Neural cell (in vitro differentiated cells): Measurements from ENCODE around the gene SLC26A11. TPM values are rescaled to one million over a fixed set of nuclear protein-coding genes. Genes with fewer than 3 reads are reported as not detected.

Experiments
- H2AFZ ChIP-seq: fragments of 200-600, 300-800 bp; sonication (generic), shearing (Covaris generic); 2 replicates; pipeline ENCODE4 v1.6.0; 2014; ENCODE audit warnings: low read depth, mild to moderate bottlenecking, antibody characterized with exemption, low read length, moderate library complexity
- H3F3A ChIP-seq: fragments of 200-600 bp; shearing (Covaris generic); 2 replicates; pipeline ENCODE4 v1.6.1; 2016; ENCODE audit warnings: mild to moderate bottlenecking, moderate library complexity, mixed read lengths, antibody characterized with exemption, low read length; ENCODE audit not compliant: insufficient read depth, poor library complexity, severe bottlenecking
- H3K27ac ChIP-seq: fragments of 200-600, 300-800 bp; sonication (generic), shearing (Covaris generic); 2 replicates; pipeline ENCODE4 v1.5.1; 2014; ENCODE audit warnings: mild to moderate bottlenecking, low read length, moderate library complexity
- H3K27me3 ChIP-seq: fragments of 300-800, 200-600 bp; sonication (generic), shearing (Covaris generic); 2 replicates; pipeline ENCODE4 v1.6.0; 2014; ENCODE audit warnings: mild to moderate bottlenecking, low read depth, low read length, moderate library complexity; ENCODE audit not compliant: insufficient read depth
- H3K36me3 ChIP-seq: fragments of 300-800, 200-600 bp; sonication (generic), shearing (Covaris generic); 2 replicates; pipeline ENCODE4 v1.5.1; 2014; ENCODE audit warnings: mild to moderate bottlenecking, antibody characterized with exemption, low read length, moderate library complexity; ENCODE audit not compliant: insufficient read depth
- H3K4me2 ChIP-seq: fragments of 300-800, 200-600 bp; sonication (generic), shearing (Covaris generic); 2 replicates; pipeline ENCODE4 v1.6.0; 2014; ENCODE audit warnings: mild to moderate bottlenecking, low read length
- H3K4me3 ChIP-seq: fragments of 300-800, 200-600 bp; sonication (generic), shearing (Covaris generic); 2 replicates; pipeline ENCODE4 v1.5.1; 2014; ENCODE audit warnings: mild to moderate bottlenecking, low read length, moderate library complexity
- H3K79me2 ChIP-seq: fragments of 200-600 bp; shearing (Covaris generic); replicated peaks from 2 replicates; pipeline ENCODE4 v1.6.0; 2014; ENCODE audit warnings: mild to moderate bottlenecking, low read length, moderate library complexity; ENCODE audit not compliant: insufficient read depth
- H3K9ac ChIP-seq: fragments of 300-800, 200-600 bp; sonication (generic), shearing (Covaris generic); 2 replicates; pipeline ENCODE4 v1.6.1; 2016; ENCODE audit warnings: mild to moderate bottlenecking, low read length, mixed read lengths
- H3K9me2 ChIP-seq: fragments of 200-600 bp; shearing (Covaris generic); 2 replicates; pipeline ENCODE4 v1.6.1; 2016; ENCODE audit warnings: mild to moderate bottlenecking, low read length, mixed read lengths; ENCODE audit not compliant: insufficient read depth
- H3K9me3 ChIP-seq: fragments of 200-600, 300-800 bp; sonication (generic), shearing (Covaris generic); 2 replicates; pipeline ENCODE4 v1.6.1; 2016; ENCODE audit warnings: mild to moderate bottlenecking, mixed run types, low read length, moderate library complexity, mixed read lengths
- H4K20me1 ChIP-seq: fragments of 200-600 bp; shearing (Covaris generic); 2 replicates; pipeline ENCODE4 v1.6.1; 2016; ENCODE audit warnings: mild to moderate bottlenecking, mixed run types; ENCODE audit not compliant: insufficient read depth
- EP300 ChIP-seq: fragments of 450-650 bp; conservative IDR thresholded peaks from 2 replicates; pipeline ENCODE4 v1.6.1; 2014; ENCODE audit warnings: antibody characterized with exemption, mild to moderate bottlenecking, moderate library complexity; ENCODE audit not compliant: poor library complexity, severe bottlenecking
- EZH2 ChIP-seq: fragments of 200-600, 300-800 bp; shearing (Covaris generic), sonication (generic); IDR thresholded peaks from 2 replicates; pipeline ENCODE4 v1.6.1; 2014; ENCODE audit warnings: antibody characterized with exemption, low read length, borderline replicate concordance, mild to moderate bottlenecking; ENCODE audit not compliant: insufficient read depth, poor library complexity, severe bottlenecking
- MXI1 ChIP-seq: fragments of 450-650 bp; conservative IDR thresholded peaks from 2 replicates; pipeline ENCODE4 v1.6.1; 2014; ENCODE audit warnings: antibody characterized with exemption, mild to moderate bottlenecking; ENCODE audit not compliant: poor library complexity, severe bottlenecking
- POLR2AphosphoS5 ChIP-seq: IDR thresholded peaks from 2 replicates; pipeline ENCODE4 v1.6.1; 2012
- RAD21 ChIP-seq: fragments of 450-650 bp; conservative IDR thresholded peaks from 2 replicates; pipeline ENCODE4 v1.6.1; 2014; ENCODE audit warnings: antibody characterized with exemption, mild to moderate bottlenecking, moderate library complexity
- REST ChIP-seq: IDR thresholded peaks from 2 replicates; pipeline ENCODE4 v1.6.1; 2012; ENCODE audit warnings: borderline replicate concordance
- SMC3 ChIP-seq: fragments of 450-650 bp; conservative IDR thresholded peaks from 2 replicates; pipeline ENCODE4 v1.6.1; 2014; ENCODE audit warnings: antibody characterized with exemption, mild to moderate bottlenecking, moderate library complexity; ENCODE audit not compliant: poor library complexity
- TAF1 ChIP-seq: IDR thresholded peaks from 2 replicates; pipeline ENCODE4 v1.6.1; 2012; ENCODE audit warnings: low read depth
- polyA plus RNA-seq: library from polyadenylated mRNA; depleted of rRNA; stranded (reverse); fragments of >200 nt; gene quantifications from 2 replicates; pipeline ENCODE4 v1.2.3, GENCODE V29; 2014
- TF ChIP-seq, protein P1 (sequence below): fragments of 450-650 bp; IDR thresholded peaks from 2 replicates; pipeline ENCODE4 v1.5.1; 2014; ENCODE audit warnings: antibody characterized with exemption, mild to moderate bottlenecking, moderate library complexity; ENCODE audit not compliant: poor library complexity, severe bottlenecking

SLC26A11 gene
- polyA plus RNA-seq, 1 donor from 2014 or later, result 18.6 TPM

DNA sequence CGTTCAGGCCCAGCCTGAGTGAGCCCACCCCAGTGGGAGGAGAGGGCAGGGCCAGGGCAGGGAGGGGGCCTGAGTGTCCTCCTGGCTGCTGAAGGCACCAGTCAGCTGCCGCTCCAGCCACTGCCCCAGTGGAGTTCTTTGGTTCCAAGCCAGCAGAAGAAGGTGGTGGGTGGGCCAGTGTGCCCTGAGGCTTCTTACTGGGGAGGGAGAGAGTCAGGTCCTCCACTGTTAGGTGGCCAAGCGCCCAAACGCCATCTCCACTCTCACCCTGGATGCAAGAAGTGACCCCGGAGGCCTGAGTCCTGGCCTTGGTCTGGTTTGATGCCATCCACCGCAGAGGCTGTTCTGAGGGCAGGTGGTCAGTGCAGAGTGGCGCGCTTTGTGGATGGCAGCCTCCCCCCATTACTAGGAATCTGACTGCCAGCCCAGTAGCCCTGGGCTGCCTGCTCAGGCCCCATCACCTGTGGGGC is 42.6 kb downstream of the SLC26A11 start:
- H3K9me2 ChIP-seq, result no peaks in the 10 kb centered on the region
- no peak for TF ChIP-seq EP300
- TF ChIP-seq, protein P1, sequence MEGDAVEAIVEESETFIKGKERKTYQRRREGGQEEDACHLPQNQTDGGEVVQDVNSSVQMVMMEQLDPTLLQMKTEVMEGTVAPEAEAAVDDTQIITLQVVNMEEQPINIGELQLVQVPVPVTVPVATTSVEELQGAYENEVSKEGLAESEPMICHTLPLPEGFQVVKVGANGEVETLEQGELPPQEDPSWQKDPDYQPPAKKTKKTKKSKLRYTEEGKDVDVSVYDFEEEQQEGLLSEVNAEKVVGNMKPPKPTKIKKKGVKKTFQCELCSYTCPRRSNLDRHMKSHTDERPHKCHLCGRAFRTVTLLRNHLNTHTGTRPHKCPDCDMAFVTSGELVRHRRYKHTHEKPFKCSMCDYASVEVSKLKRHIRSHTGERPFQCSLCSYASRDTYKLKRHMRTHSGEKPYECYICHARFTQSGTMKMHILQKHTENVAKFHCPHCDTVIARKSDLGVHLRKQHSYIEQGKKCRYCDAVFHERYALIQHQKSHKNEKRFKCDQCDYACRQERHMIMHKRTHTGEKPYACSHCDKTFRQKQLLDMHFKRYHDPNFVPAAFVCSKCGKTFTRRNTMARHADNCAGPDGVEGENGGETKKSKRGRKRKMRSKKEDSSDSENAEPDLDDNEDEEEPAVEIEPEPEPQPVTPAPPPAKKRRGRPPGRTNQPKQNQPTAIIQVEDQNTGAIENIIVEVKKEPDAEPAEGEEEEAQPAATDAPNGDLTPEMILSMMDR, result no peak
- no peak for TF ChIP-seq MXI1
- TF ChIP-seq TAF1, result no peak
- TF ChIP-seq RAD21, result no peak
- no peak for TF ChIP-seq POLR2AphosphoS5
- no peak for TF ChIP-seq REST
- TF ChIP-seq SMC3, result no peak
- TF ChIP-seq EZH2, result no peak
- no peak overlapping the region for H2AFZ ChIP-seq
- H3K9ac ChIP-seq, result no peak overlapping the region
- no peak overlapping the region for H3K4me3 ChIP-seq
- H3F3A ChIP-seq, result no peaks in the 10 kb centered on the region
- no peaks in the 10 kb centered on the region for H3K79me2 ChIP-seq
- H4K20me1 ChIP-seq, result no peaks in the 10 kb centered on the region
- no peaks in the 10 kb centered on the region for H3K36me3 ChIP-seq
- no peak overlapping the region for H3K4me2 ChIP-seq
- no peaks in the 10 kb centered on the region for H3K9me3 ChIP-seq
- no peak overlapping the region for H3K27ac ChIP-seq
- no peaks in the 10 kb centered on the region for H3K27me3 ChIP-seq

GRCh38 chr17:80263253-80264204 is 43.3 kb downstream of the SLC26A11 start:
- Histone ChIP-seq H4K20me1 (no peaks in the 10 kb centered on the region), H3K27me3 (no peaks in the 10 kb centered on the region), H3K9me2 (no peaks in the 10 kb centered on the region), H3K4me3 (no peak overlapping the region), H3K4me2 (no peak overlapping the region), H2AFZ (no peak overlapping the region), H3K9me3 (no peaks in the 10 kb centered on the region), H3K27ac (no peak overlapping the region), H3K36me3 (no peaks in the 10 kb centered on the region), H3F3A (no peaks in the 10 kb centered on the region), H3K9ac (no peak overlapping the region), H3K79me2 (no peaks in the 10 kb centered on the region)
- TF ChIP-seq REST (no peak), EZH2 (no peak), EP300 (no peak), SMC3 (no peak), TAF1 (no peak), MXI1 (no peak), POLR2AphosphoS5 (no peak), RAD21 (no peak)
- TF ChIP-seq, protein P1, result no peak
